Sigmoid colon (tissue), 4 donors: ENCODE measurements around the gene ACMSD.

Experiments used
- EP300 ChIP-seq, 4 donors: sonication (generic); formaldehyde crosslinking; IDR thresholded peaks; one replicate each; pipeline ENCODE4 v1.6.1; 2017; ENCODE audit warnings: antibody characterized with exemption in 4 of 4
- POLR2A ChIP-seq, 2 donors: fragments of 450-650 bp; IDR thresholded peaks; one replicate each; pipeline ENCODE4 v1.6.1; 2016; ENCODE audit warnings: antibody characterized with exemption in 2 of 2, mild to moderate bottlenecking in 2 of 2, moderate library complexity in 2 of 2
- POLR2AphosphoS5 ChIP-seq, 4 donors: sonication (generic); formaldehyde crosslinking; IDR thresholded peaks; one replicate each; pipeline ENCODE4 v1.6.1; 2017; ENCODE audit warnings: antibody characterized with exemption in 4 of 4
- TF ChIP-seq, protein P1 (sequence below), 4 experiments: fragments of 450-650 bp in 3 of 4; fragments of 200-600 bp in 1 of 4; IDR thresholded peaks; one replicate each; pipeline ENCODE4 v1.5.1; 2016 to 2019; ENCODE audit warnings: antibody characterized with exemption in 4 of 4, mild to moderate bottlenecking in 3 of 4, moderate library complexity in 2 of 4

DNA sequence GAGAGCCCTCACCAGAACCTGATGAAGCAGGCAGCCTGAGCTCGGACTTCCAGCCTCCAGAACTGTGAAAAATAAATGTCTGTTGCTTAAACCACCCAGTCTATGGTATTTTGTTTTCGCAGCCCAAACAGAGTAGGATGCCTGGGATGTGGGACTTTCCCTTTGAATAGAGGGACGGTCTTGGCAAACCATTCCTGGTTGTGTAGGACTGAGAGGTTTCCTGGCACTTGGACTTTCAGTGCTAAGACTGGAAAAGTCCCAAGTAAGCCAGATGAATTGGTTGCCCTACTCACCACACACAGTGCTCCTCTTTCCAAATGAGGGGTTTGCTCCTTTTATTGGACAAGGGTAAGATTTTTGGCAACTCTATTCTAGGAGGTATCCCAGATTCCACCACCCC is 46.8 kb upstream of the ACMSD start:
- TF ChIP-seq, protein P1, sequence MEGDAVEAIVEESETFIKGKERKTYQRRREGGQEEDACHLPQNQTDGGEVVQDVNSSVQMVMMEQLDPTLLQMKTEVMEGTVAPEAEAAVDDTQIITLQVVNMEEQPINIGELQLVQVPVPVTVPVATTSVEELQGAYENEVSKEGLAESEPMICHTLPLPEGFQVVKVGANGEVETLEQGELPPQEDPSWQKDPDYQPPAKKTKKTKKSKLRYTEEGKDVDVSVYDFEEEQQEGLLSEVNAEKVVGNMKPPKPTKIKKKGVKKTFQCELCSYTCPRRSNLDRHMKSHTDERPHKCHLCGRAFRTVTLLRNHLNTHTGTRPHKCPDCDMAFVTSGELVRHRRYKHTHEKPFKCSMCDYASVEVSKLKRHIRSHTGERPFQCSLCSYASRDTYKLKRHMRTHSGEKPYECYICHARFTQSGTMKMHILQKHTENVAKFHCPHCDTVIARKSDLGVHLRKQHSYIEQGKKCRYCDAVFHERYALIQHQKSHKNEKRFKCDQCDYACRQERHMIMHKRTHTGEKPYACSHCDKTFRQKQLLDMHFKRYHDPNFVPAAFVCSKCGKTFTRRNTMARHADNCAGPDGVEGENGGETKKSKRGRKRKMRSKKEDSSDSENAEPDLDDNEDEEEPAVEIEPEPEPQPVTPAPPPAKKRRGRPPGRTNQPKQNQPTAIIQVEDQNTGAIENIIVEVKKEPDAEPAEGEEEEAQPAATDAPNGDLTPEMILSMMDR (IDR thresholded peaks at IDR 0.05), result no peak
- TF ChIP-seq POLR2A (IDR thresholded peaks at IDR 0.05) (no peak), POLR2AphosphoS5 (IDR thresholded peaks at IDR 0.05) (no peak), EP300 (IDR thresholded peaks at IDR 0.05) (no peak)
